HepG2 (cell line): Measurements from ENCODE around the gene MYO1E. TPM values are rescaled to one million over a fixed set of nuclear protein-coding genes. Genes with fewer than 3 reads are reported as not detected.

ENCODE experiments used
- ATAC-seq: fragments of 200-7000 bp; cut with Tn5 transposase; 3 replicates; pipeline ENCODE4 v1.9.1; 2020; ENCODE audit warnings: mild to moderate bottlenecking, moderate library complexity
- BruUV-seq: library from RNA; stranded (reverse); fragments of 400-500 nt; replicated peaks from 2 replicates; lab custom pipeline; 2021; lab: Mats Ljungman, UMichigan
- CTCF ChIA-PET: fragments of 300-600 bp; formaldehyde crosslinking; extraction: SDS; loops from one replicate; lab custom pipeline; 2021; ENCODE audit warnings: low total read pairs, inconsistent platforms, low intra/inter-chr PET ratio; lab: Yijun Ruan, JAX
- POLR2A ChIA-PET: fragments of 350-600 bp; sonication (Branson Sonifier 250); formaldehyde crosslinking; loops from one replicate; lab custom pipeline; 2020; ENCODE audit warnings: antibody characterized with exemption, inconsistent platforms; lab: Yijun Ruan, JAX
- DNase-seq: peaks from one replicate; pipeline ENCODE4 v3.0.0-alpha.2; 2015; ENCODE audit warnings: low spot score
- FAIRE-seq: peaks from 3 replicates; lab custom pipeline; 2011; peaks lifted over from hg19 to GRCh38; lab: Jason Lieb, UNC
- H2AFZ ChIP-seq: one replicate; pipeline ENCODE4 v1.6.1; 2011; ENCODE audit warnings: low read length, inconsistent platforms
- H3K27ac ChIP-seq: fragments of 300-600 bp; 3 replicates; pipeline ENCODE4 v1.8.0; 2011; ENCODE audit warnings: mixed run types, mild to moderate bottlenecking, mixed read lengths, low read length, inconsistent platforms; ENCODE audit not compliant: insufficient read depth; ENCODE audit errors: extremely low read length
- H3K27me3 ChIP-seq, 2 experiments: fragments of 200-600 bp in 1 of 2; 2 replicates in 1 of 2; 3 replicates in 1 of 2; pipeline versions ENCODE4 v1.6.0 to v1.8.0; 2011; ENCODE audit warnings: low read length in 2 of 2, mild to moderate bottlenecking in 2 of 2, moderate library complexity in 2 of 2, inconsistent platforms in 1 of 2; ENCODE audit not compliant: insufficient read depth in 2 of 2, control insufficient read depth in 1 of 2
- H3K36me3 ChIP-seq, 2 experiments: fragments of 200-600 bp in 1 of 2; replicated peaks in 1 of 2; 2 replicates in 1 of 2; 3 replicates in 1 of 2; pipeline versions ENCODE4 v1.5.1 to v1.8.0; 2011; ENCODE audit warnings: low read length in 2 of 2, inconsistent platforms in 1 of 2; ENCODE audit not compliant: insufficient read depth in 2 of 2, control insufficient read depth in 1 of 2
- H3K4me1 ChIP-seq: 2 replicates; pipeline ENCODE4 v1.5.1; 2012; ENCODE audit warnings: low read length, inconsistent platforms; ENCODE audit not compliant: insufficient read depth
- H3K4me2 ChIP-seq: 2 replicates; pipeline ENCODE4 v1.6.0; 2011; ENCODE audit warnings: low read depth, low read length, inconsistent platforms
- H3K4me3 ChIP-seq, 3 experiments: fragments of 200-600 bp in 1 of 3; sonication (generic), shearing (Covaris generic) in 1 of 3; replicated peaks in 1 of 3; 2 replicates each; pipeline ENCODE4 v1.5.1; 2011 to 2016; ENCODE audit warnings: low read length in 3 of 3, inconsistent platforms in 2 of 3, low read depth in 2 of 3, mild to moderate bottlenecking in 2 of 3, control low read depth in 1 of 3, mixed read lengths in 1 of 3; ENCODE audit not compliant: insufficient read depth in 1 of 3
- H3K79me2 ChIP-seq: one replicate; pipeline ENCODE4 v1.6.1; 2011; ENCODE audit warnings: low read length, inconsistent platforms; ENCODE audit not compliant: insufficient read depth
- H3K9ac ChIP-seq: 2 replicates; pipeline ENCODE4 v1.6.0; 2011; ENCODE audit warnings: mild to moderate bottlenecking, low read depth, low read length, inconsistent platforms; ENCODE audit not compliant: insufficient read depth
- H3K9me3 ChIP-seq: 2 replicates; pipeline ENCODE4 v1.5.1; 2012; ENCODE audit warnings: mild to moderate bottlenecking, low read length
- H4K20me1 ChIP-seq: 2 replicates; pipeline ENCODE4 v1.6.0; 2011; ENCODE audit warnings: inconsistent platforms, mild to moderate bottlenecking, low read length, moderate library complexity; ENCODE audit not compliant: insufficient read depth
- HNF4G ChIP-seq, 2 experiments: sonication (generic) in 1 of 2; formaldehyde crosslinking in 1 of 2; IDR thresholded peaks; 2 replicates each; pipeline versions ENCODE4 v1.4.0 to v1.6.1; 2011 to 2020; ENCODE audit warnings: borderline replicate concordance in 2 of 2, low read depth in 2 of 2, mild to moderate bottlenecking in 2 of 2, low read length in 1 of 2, missing genetic modification reagents in 1 of 2, moderate library complexity in 1 of 2
- MIER2 ChIP-seq: IDR thresholded peaks from 2 replicates; pipeline ENCODE4 v1.6.1; 2016; ENCODE audit warnings: missing biosample characterization, missing genetic modification reagents
- NAIF1 ChIP-seq: sonication (generic); formaldehyde crosslinking; IDR thresholded peaks from 2 replicates; pipeline ENCODE4 v1.5.0; 2020; ENCODE audit warnings: mild to moderate bottlenecking, missing genetic modification reagents, borderline replicate concordance
- NFE2L1 ChIP-seq: sonication (generic); formaldehyde crosslinking; IDR thresholded peaks from 2 replicates; pipeline ENCODE4 v1.4.0; 2020; ENCODE audit warnings: missing genetic modification reagents, mild to moderate bottlenecking, borderline replicate concordance
- NR1H2 ChIP-seq: sonication (generic); formaldehyde crosslinking; IDR thresholded peaks from 2 replicates; pipeline ENCODE4 v1.8.1; 2022; ENCODE audit warnings: low read depth, missing genetic modification reagents, borderline replicate concordance
- ZNF550 ChIP-seq: sonication (generic); formaldehyde crosslinking; IDR thresholded peaks from 2 replicates; pipeline ENCODE4 v1.4.0; 2020; ENCODE audit warnings: mild to moderate bottlenecking, missing genetic modification reagents, borderline replicate concordance
- ZNF577 ChIP-seq: sonication (generic); formaldehyde crosslinking; IDR thresholded peaks from 2 replicates; pipeline ENCODE4 v1.4.0; 2020; ENCODE audit warnings: mild to moderate bottlenecking, low read depth, missing genetic modification reagents, borderline replicate concordance
- ZNF766 ChIP-seq: sonication (generic); formaldehyde crosslinking; IDR thresholded peaks from 2 replicates; pipeline ENCODE4 v1.5.0; 2020; ENCODE audit warnings: missing genetic modification reagents, borderline replicate concordance
- ZSCAN22 ChIP-seq: sonication (generic); formaldehyde crosslinking; IDR thresholded peaks from 2 replicates; pipeline ENCODE4 v1.4.0; 2020; ENCODE audit warnings: mild to moderate bottlenecking, missing genetic modification reagents
- WGBS: methylation state at CpG from one replicate; pipeline ENCODE4 v1.1.6; 2017; ENCODE audit warnings: low lambda C conversion rate; 5-methylcytosine and 5-hydroxymethylcytosine counted together
- in situ Hi-C: cut with HindIII; loops from 2 replicates; pipeline ENCODE4 v1.10.0; 2017; ENCODE audit warnings: low pct_unique_long_range_greater_than_20kb; ENCODE audit not compliant: extremely low pct_ligation_motif_present
- intact Hi-C: fragments of 100-400 bp; cut with micrococcal nuclease; formaldehyde crosslinking; loops from one replicate; pipeline ENCODE4 v1.10.0; 2022; ENCODE audit not compliant: unreplicated experiment
- polyA plus RNA-seq, 8 experiments: library from polyadenylated mRNA; depleted of rRNA in 3 of 8; stranded (reverse) in 7 of 8; unstranded in 1 of 8; fragments of >200 nt; fragmentation: Illumina TruSeq in 4 of 8; extraction: Trizol in 4 of 8; gene quantifications; 2 replicates each; pipeline versions ENCODE4 v1.2.1 to v1.2.3, GENCODE V29; 2011 to 2016; ENCODE audit warnings: low read depth in 4 of 8, missing spikeins in 1 of 8, mixed read lengths in 1 of 8; ENCODE audit not compliant: insufficient read depth in 1 of 8
- total RNA-seq, 5 experiments: library from RNA; depleted of rRNA; stranded (reverse); fragments of >200 nt; fragmentation: Illumina TruSeq; extraction: Trizol; gene quantifications; 2 replicates each; pipeline ENCODE4 v1.2.3, GENCODE V29; 2016; ENCODE audit warnings: low read depth in 1 of 5
- TF ChIP-seq, protein P1 (sequence below): sonication (generic); formaldehyde crosslinking; IDR thresholded peaks from 2 replicates; pipeline ENCODE4 v1.4.0; 2020; ENCODE audit warnings: missing genetic modification reagents
- TF ChIP-seq, protein P2 (sequence below): sonication (generic); formaldehyde crosslinking; IDR thresholded peaks from 2 replicates; pipeline ENCODE4 v1.5.1; 2020; ENCODE audit warnings: mild to moderate bottlenecking, missing genetic modification reagents, moderate library complexity
- TF ChIP-seq, protein P3 (sequence below): sonication (generic); formaldehyde crosslinking; IDR thresholded peaks from 2 replicates; pipeline ENCODE4 v1.4.0; 2020; ENCODE audit warnings: missing genetic modification reagents

MYO1E gene
- total and polyA plus RNA-seq, 2 of the 13 experiments (the other 11 are each of a cell fraction or from before 2014, with no cell fraction given) = 15.7 to 25.1 TPM

DNA sequence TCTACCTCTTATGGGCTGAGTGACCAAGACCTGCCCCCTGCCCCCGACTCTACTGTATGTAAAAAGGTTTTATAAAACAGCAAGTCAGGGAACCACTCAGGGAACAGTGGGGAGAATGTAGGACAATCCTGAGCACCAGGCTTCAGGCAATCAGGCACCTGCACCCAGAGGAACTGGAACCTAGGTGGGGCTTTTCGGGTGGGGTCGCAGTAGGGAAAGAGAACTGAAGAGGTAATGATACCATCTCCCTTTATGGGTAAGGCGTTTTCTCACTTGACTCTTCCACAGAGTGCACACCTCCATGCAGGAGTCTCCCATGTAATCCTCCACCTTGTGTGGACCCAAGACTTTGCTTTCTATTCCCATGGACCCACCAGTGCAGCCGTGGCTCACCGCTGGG lies 45.8 kb downstream of the MYO1E start:
- Histone ChIP-seq H3K36me3 (no peaks in the 10 kb centered on the region; a peak in 1 of 5 replicates), H3K9ac (no peak overlapping the region), H4K20me1 (no peaks in the 10 kb centered on the region), H3K4me3 (no peak overlapping the region), H3K4me1 (peaks cover 50% of the 10 kb centered on the region), H2AFZ (no peak overlapping the region), H3K9me3 (no peaks in the 10 kb centered on the region), H3K4me2 (no peak overlapping the region), H3K79me2 (peaks cover 15% of the 10 kb centered on the region), H3K27me3 (no peaks in the 10 kb centered on the region), H3K27ac (no peak overlapping the region)
- no peak for ATAC-seq
- DNase-seq = no peak
- FAIRE-seq = no peak
- BruUV-seq = no TSS peak
- ChIA-PET CTCF (no interaction called here), POLR2A (no interaction called here)
- intact Hi-C loops = loop anchor here (10.0 kb wide), 1 partner anchor 52 kb away; no protein-coding TSS in a partner anchor
- 77% methylated on average over 5 of the region's 6 CpGs for WGBS
- in situ Hi-C loops = no loop called here
- TF ChIP-seq NR1H2 (no peak), ZNF766 (no peak), MIER2 (CRISPR knock-in tag) (no peak), NFE2L1 (no peak), ZSCAN22 (CRISPR knock-in tag) (no peak), HNF4G (IDR thresholded peaks at IDR 0.05; ENCODE audit: borderline replicate concordance, low read depth, low read length) (no peak), HNF4G (CRISPR knock-in tag; IDR thresholded peaks at IDR 0.05; ENCODE audit: borderline replicate concordance, low read depth) (no peak), ZNF577 (CRISPR knock-in tag) (no peak), NAIF1 (CRISPR knock-in tag) (no peak), ZNF550 (CRISPR knock-in tag) (no peak)
- TF ChIP-seq, protein P1, sequence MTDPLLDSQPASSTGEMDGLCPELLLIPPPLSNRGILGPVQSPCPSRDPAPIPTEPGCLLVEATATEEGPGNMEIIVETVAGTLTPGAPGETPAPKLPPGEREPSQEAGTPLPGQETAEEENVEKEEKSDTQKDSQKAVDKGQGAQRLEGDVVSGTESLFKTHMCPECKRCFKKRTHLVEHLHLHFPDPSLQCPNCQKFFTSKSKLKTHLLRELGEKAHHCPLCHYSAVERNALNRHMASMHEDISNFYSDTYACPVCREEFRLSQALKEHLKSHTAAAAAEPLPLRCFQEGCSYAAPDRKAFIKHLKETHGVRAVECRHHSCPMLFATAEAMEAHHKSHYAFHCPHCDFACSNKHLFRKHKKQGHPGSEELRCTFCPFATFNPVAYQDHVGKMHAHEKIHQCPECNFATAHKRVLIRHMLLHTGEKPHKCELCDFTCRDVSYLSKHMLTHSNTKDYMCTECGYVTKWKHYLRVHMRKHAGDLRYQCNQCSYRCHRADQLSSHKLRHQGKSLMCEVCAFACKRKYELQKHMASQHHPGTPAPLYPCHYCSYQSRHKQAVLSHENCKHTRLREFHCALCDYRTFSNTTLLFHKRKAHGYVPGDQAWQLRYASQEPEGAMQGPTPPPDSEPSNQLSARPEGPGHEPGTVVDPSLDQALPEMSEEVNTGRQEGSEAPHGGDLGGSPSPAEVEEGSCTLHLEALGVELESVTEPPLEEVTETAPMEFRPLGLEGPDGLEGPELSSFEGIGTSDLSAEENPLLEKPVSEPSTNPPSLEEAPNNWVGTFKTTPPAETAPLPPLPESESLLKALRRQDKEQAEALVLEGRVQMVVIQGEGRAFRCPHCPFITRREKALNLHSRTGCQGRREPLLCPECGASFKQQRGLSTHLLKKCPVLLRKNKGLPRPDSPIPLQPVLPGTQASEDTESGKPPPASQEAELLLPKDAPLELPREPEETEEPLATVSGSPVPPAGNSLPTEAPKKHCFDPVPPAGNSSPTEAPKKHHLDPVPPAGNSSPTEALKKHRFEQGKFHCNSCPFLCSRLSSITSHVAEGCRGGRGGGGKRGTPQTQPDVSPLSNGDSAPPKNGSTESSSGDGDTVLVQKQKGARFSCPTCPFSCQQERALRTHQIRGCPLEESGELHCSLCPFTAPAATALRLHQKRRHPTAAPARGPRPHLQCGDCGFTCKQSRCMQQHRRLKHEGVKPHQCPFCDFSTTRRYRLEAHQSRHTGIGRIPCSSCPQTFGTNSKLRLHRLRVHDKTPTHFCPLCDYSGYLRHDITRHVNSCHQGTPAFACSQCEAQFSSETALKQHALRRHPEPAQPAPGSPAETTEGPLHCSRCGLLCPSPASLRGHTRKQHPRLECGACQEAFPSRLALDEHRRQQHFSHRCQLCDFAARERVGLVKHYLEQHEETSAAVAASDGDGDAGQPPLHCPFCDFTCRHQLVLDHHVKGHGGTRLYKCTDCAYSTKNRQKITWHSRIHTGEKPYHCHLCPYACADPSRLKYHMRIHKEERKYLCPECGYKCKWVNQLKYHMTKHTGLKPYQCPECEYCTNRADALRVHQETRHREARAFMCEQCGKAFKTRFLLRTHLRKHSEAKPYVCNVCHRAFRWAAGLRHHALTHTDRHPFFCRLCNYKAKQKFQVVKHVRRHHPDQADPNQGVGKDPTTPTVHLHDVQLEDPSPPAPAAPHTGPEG (CRISPR knock-in tag) = no peak
- TF ChIP-seq, protein P2, sequence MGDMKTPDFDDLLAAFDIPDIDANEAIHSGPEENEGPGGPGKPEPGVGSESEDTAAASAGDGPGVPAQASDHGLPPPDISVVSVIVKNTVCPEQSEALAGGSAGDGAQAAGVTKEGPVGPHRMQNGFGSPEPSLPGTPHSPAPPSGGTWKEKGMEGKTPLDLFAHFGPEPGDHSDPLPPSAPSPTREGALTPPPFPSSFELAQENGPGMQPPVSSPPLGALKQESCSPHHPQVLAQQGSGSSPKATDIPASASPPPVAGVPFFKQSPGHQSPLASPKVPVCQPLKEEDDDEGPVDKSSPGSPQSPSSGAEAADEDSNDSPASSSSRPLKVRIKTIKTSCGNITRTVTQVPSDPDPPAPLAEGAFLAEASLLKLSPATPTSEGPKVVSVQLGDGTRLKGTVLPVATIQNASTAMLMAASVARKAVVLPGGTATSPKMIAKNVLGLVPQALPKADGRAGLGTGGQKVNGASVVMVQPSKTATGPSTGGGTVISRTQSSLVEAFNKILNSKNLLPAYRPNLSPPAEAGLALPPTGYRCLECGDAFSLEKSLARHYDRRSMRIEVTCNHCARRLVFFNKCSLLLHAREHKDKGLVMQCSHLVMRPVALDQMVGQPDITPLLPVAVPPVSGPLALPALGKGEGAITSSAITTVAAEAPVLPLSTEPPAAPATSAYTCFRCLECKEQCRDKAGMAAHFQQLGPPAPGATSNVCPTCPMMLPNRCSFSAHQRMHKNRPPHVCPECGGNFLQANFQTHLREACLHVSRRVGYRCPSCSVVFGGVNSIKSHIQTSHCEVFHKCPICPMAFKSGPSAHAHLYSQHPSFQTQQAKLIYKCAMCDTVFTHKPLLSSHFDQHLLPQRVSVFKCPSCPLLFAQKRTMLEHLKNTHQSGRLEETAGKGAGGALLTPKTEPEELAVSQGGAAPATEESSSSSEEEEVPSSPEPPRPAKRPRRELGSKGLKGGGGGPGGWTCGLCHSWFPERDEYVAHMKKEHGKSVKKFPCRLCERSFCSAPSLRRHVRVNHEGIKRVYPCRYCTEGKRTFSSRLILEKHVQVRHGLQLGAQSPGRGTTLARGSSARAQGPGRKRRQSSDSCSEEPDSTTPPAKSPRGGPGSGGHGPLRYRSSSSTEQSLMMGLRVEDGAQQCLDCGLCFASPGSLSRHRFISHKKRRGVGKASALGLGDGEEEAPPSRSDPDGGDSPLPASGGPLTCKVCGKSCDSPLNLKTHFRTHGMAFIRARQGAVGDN (CRISPR knock-in tag) = no peak
- TF ChIP-seq, protein P3, sequence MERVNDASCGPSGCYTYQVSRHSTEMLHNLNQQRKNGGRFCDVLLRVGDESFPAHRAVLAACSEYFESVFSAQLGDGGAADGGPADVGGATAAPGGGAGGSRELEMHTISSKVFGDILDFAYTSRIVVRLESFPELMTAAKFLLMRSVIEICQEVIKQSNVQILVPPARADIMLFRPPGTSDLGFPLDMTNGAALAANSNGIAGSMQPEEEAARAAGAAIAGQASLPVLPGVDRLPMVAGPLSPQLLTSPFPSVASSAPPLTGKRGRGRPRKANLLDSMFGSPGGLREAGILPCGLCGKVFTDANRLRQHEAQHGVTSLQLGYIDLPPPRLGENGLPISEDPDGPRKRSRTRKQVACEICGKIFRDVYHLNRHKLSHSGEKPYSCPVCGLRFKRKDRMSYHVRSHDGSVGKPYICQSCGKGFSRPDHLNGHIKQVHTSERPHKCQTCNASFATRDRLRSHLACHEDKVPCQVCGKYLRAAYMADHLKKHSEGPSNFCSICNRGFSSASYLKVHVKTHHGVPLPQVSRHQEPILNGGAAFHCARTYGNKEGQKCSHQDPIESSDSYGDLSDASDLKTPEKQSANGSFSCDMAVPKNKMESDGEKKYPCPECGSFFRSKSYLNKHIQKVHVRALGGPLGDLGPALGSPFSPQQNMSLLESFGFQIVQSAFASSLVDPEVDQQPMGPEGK (CRISPR knock-in tag) = no peak
